Naive thymus-derived CD8-positive, alpha-beta T cell (primary cell): ENCODE data around the gene CAMK2B. TPM values are rescaled to one million over a fixed set of nuclear protein-coding genes. Genes with fewer than 3 reads are reported as not detected.

Source experiments
- ATAC-seq, 2 donors: fragments of 150-1000 bp; cut with Tn5 transposase in 1 of 2; sonication (Bioruptor Pico), chemical (Tn5 transposase) in 1 of 2; 1 replicate in 1 of 2; 2 replicates in 1 of 2; pipeline ENCODE4 v1.10.0; 2021; ENCODE audit warnings: mild to moderate bottlenecking in 2 of 2, moderate library complexity in 2 of 2
- POLR2A ChIA-PET: fragments of 350-600 bp; sonication (Branson Sonifier 250); formaldehyde crosslinking; loops from one replicate; lab custom pipeline; 2021; ENCODE audit warnings: antibody characterized with exemption; lab: Charles Lee
- DNase-seq, 10 donors: peaks; one replicate each; pipeline versions ENCODE4 v3.0.0 to v3.0.0-alpha.2; 2020 to 2022
- H3K27ac Mint-ChIP-seq, 10 donors: one replicate each; pipeline ENCODE4 v1.8.0; 2020 to 2022; ENCODE audit warnings: mild to moderate bottlenecking in 10 of 10, mixed read lengths in 10 of 10, moderate library complexity in 4 of 10, inconsistent platforms in 1 of 10
- H3K27me3 Mint-ChIP-seq, 5 donors: one replicate each; pipeline ENCODE4 v1.8.0; 2021 to 2022; ENCODE audit warnings: mixed read lengths in 5 of 5
- H3K36me3 Mint-ChIP-seq, 3 donors: one replicate each; pipeline ENCODE4 v1.8.0; 2020 to 2022; ENCODE audit warnings: mixed read lengths in 3 of 3, mild to moderate bottlenecking in 2 of 3, inconsistent platforms in 1 of 3
- H3K4me1 Mint-ChIP-seq, 4 donors: one replicate each; pipeline ENCODE4 v1.8.0; 2021 to 2022; ENCODE audit warnings: mixed read lengths in 4 of 4
- H3K4me3 Mint-ChIP-seq, 10 donors: one replicate each; pipeline ENCODE4 v1.8.0; 2020 to 2022; ENCODE audit warnings: mild to moderate bottlenecking in 10 of 10, mixed read lengths in 10 of 10, moderate library complexity in 6 of 10, inconsistent platforms in 1 of 10
- H3K9me3 Mint-ChIP-seq, 9 donors: one replicate each; pipeline ENCODE4 v1.8.0; 2020 to 2022; ENCODE audit warnings: mixed read lengths in 9 of 9, mild to moderate bottlenecking in 3 of 9, inconsistent platforms in 1 of 9, moderate library complexity in 1 of 9
- polyA plus RNA-seq, 3 donors: library from polyadenylated mRNA; unstranded; fragments of 300-500 nt; fragmentation: Illumina TruSeq; gene quantifications; one replicate each; pipeline ENCODE4 v1.2.3, GENCODE V29; 2021
- total RNA-seq, 8 experiments: library from RNA in 2 of 8; stranded (reverse) in 2 of 8; gene quantifications; one replicate each; pipeline ENCODE4 v1.2.3 and lab custom pipeline; 2021 to 2026

Gene CAMK2B
- total and polyA plus RNA-seq, 5 experiments from 2014 or later = not detected

DNA sequence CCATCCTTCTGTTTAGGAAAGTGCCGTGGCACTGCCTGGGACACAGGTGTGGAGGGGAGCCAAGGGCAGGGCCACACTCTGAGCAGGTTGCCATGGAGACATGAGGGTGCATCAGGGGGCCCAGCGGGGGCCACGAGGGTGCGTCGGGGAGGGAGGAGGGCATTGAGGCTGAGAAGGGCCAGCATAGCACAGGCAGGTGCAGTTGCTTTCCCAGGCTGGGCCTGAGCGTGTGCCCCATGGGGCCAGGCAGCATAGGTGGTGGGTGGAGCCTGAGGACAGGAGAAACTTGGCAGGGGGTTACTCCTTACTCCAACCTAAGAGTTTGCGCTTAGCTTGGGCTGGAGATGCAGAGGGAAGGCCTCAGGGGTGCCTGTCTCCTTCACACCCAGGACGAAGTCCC lies 109.4 kb downstream of the CAMK2B start:
- peak in 1 of 10 donors; percentile 50 for DNase-seq
- Mint-ChIP-seq H3K4me3 (no peak overlapping the region), H3K9me3 (no peaks in the 10 kb centered on the region), H3K27me3 (no peaks in the 10 kb centered on the region), H3K36me3 (peaks cover 0 to 28% (median 5%) of the 10 kb centered on the region in 3 donors), H3K4me1 (no peaks in the 10 kb centered on the region), H3K27ac (peak overlapping the region in 2 of 10 donors; percentile 11 to 63)
- POLR2A ChIA-PET = no interaction called here
- ATAC-seq = no peak

DNA sequence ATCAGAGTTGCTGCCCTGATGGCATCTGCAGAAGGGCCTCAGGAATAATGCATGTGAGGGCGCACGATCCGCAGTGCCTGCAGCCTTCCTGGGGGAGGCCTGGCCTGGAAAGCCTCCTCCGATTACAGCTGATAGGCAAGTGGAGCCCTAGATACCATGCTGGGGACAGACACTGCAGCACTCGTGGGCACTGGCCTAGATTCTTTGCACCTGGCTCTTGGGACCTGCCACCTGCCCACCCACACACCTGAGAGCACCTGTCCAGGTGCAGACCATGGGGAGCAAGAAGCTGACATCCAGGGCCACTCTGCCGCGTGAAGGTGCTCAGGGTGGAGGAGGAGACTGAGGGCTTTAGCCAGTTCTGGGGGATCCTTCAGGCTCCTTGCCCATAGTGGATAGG lies 109.9 kb downstream of the CAMK2B start:
- peak overlapping the region in 2 of 10 donors; percentile 11 to 63 for H3K27ac Mint-ChIP-seq
- H3K9me3 Mint-ChIP-seq = no peaks in the 10 kb centered on the region
- ATAC-seq (no peak), DNase-seq (peak in 1 of 10 donors; percentile 41)
- no peaks in the 10 kb centered on the region for H3K4me1 Mint-ChIP-seq
- H3K27me3 Mint-ChIP-seq = no peaks in the 10 kb centered on the region
- no peak overlapping the region for H3K4me3 Mint-ChIP-seq
- peaks cover 0 to 33% (median 7%) of the 10 kb centered on the region in 3 donors for H3K36me3 Mint-ChIP-seq
- POLR2A ChIA-PET = no interaction called here

DNA sequence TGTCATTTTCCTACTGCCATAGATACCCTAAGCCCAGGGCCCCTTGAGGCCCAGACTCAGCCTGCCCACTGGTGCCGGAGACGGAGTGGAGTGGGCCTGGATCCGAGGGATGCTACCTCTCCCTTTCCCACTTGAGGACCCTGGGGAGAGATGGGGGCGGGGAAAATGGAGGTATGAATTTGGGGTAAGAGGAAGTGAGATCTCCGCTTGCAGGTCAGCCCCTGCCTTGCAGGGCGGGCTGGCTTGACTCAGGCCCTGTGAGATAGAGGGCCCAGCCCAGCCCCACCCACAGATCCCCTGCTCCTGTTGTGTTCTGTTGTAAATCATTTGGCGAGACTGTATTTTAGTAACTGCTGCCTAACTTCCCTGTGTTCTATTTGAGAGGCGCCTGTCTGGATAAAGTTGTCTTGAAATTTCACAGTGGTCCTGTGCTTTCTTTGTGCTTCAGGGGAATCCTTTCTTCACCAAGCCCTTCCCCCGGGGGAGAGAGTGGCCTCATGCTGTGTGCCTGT lies 111.5 kb downstream of the CAMK2B start:
- Mint-ChIP-seq H3K27ac (peak overlapping the region in 6 of 10 donors; percentile 2 to 76 (median 37)), H3K4me1 (no peaks in the 10 kb centered on the region), H3K36me3 (peaks cover 0 to 47% (median 7%) of the 10 kb centered on the region in 3 donors), H3K9me3 (no peaks in the 10 kb centered on the region), H3K4me3 (no peak overlapping the region), H3K27me3 (no peaks in the 10 kb centered on the region)
- DNase-seq (peak in 1 of 10 donors; percentile 48), ATAC-seq (no peak)
- POLR2A ChIA-PET = no interaction called here

DNA sequence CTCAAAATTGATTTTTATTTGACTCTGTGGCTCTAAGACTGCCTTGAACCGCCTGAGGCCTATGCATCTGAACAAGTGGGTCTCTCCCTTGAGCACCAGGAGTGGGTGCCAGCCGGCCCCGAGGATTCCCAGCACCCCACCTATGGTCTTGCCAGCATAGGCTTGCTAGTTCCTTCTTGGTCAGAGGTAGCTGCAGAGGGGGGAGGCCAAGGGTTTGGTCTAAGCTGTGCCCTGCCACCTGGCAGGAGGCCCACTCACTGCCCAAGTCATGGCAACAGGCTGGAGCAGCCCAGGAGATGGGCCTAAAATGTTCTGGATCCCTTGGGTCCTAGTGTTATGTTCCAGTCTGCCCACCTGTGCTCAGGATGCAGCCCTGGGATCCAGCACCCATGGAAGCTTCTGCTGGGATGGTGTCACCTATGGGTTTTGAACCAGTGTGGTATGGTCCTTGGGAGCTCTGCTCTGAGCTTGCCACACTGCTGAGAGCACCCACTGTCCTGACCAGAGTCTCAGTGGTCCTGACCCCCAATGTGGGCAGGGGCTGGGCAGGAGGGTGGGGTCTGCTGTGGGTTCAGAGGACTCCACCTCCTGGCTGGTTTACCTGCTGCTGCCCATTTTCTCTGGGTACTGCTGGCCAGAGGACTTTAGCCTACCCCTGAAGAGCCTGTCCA lies 112.1 kb downstream of the CAMK2B start:
- H3K27ac Mint-ChIP-seq = peak overlapping the region in 3 of 10 donors; percentile 9 to 56 (median 15)
- H3K36me3 Mint-ChIP-seq = peaks cover 0 to 53% (median 10%) of the 10 kb centered on the region in 3 donors
- ATAC-seq = no peak
- DNase-seq = peak in 1 of 10 donors; percentile 30
- no peaks in the 10 kb centered on the region for H3K27me3 Mint-ChIP-seq
- H3K4me1 Mint-ChIP-seq = no peaks in the 10 kb centered on the region
- no peak overlapping the region for H3K4me3 Mint-ChIP-seq
- H3K9me3 Mint-ChIP-seq = no peaks in the 10 kb centered on the region
- POLR2A ChIA-PET = interaction anchor here (1.6 kb wide), 1 partner anchor 13 kb away, joined by 4 read pairs; the partner anchor contains the start of gene YKT6

DNA sequence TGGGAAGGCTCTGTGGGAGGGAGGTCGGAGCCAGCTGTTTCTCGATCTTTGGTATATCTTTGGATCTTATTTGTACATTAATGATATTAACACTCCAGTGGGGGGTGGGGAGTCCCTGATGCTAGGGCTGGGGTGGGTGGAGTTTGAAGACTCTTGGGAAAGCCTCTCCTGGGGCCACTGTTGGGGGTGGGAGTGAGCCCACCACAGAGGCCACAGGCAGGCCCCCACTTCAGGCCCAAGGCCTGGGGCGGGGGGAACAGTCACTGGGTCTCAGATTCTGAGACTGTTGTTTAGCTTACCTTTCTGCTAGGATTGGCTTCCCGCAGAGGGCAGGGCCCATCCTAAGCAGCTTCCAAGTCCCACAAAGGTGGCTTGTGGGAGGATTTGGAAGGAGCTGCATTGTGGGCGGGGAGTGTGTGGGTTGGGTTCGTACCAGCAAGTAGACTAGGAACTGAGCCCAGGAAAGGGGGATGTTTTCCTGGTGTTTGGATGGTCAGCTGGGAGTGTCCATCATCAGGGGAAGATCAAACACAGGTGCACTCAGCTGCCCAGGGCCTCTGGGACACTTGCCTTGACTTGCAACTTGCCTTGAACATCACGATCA lies 112.7 kb downstream of the CAMK2B start:
- ATAC-seq = no peak
- Mint-ChIP-seq H3K36me3 (peaks cover 0 to 59% (median 10%) of the 10 kb centered on the region in 3 donors), H3K4me1 (no peaks in the 10 kb centered on the region), H3K9me3 (no peaks in the 10 kb centered on the region), H3K27ac (peak overlapping the region in 1 of 10 donors; percentile 41), H3K4me3 (no peak overlapping the region), H3K27me3 (no peaks in the 10 kb centered on the region)
- peak in 1 of 10 donors; percentile 32 for DNase-seq
- POLR2A ChIA-PET = interaction anchor here (1.0 to 1.6 kb wide), 2 partner anchors 11 to 12 kb away, joined by 3 to 4 read pairs; partner anchors contain the start of gene YKT6

DNA sequence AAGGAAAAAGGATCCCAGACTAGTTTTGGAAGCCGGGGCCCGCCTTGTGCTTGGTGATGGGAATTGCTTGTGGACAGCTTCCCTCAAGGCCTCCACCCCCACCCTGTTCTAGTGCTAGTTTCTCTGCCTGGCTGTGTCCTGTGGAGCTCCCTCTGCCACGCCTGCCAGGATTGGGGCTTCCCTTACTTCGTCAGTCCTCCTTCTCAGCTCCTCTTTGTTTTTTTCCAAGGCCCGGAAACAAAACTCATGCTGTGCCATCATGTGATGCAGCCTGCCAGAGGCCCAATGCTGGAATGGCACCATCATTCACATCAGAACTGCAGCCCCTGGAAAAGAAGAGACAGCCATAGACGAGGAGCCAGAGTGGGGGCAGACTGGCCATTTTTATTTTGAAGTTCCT lies 113.4 kb downstream of the CAMK2B start:
- ATAC-seq = no peak
- DNase-seq = peak in 1 of 10 donors; percentile 48
- Mint-ChIP-seq H3K27me3 (no peaks in the 10 kb centered on the region), H3K36me3 (peaks cover 0 to 66% (median 10%) of the 10 kb centered on the region in 3 donors), H3K27ac (peak overlapping the region in 2 of 10 donors; percentile 41 to 73), H3K4me1 (no peaks in the 10 kb centered on the region), H3K4me3 (no peak overlapping the region), H3K9me3 (no peaks in the 10 kb centered on the region)
- POLR2A ChIA-PET = interaction anchor here (1.0 to 1.6 kb wide), 2 partner anchors 10 to 11 kb away, joined by 3 to 4 read pairs; partner anchors contain the start of gene YKT6

DNA sequence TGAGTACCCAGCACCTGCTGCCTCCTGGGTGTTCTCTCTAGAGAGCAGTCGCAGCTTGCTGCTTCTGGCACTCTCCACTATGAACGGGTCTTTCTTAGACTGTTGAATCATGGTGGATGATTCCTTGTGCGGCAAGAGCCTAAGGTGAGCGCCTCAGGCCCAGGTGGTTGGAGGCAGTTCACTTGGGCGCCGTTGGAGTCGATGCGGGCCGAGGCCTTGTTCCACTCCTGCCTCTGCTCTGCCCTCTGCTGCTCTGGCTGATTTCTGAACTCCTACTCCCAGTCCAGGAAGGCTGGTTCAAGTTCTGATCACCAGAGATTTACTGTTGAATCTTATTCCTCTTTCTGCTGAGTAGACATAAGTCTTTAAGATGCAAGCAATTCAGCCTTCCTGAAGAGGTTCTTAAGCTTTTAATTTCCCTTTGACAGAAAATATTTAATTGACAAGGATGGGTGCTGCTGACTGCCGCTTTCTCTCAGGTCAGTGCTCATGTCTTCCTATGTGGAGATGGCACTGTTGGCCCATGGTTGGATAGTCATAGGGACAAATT lies 114.2 kb downstream of the CAMK2B start:
- Mint-ChIP-seq H3K27ac (peak overlapping the region in 2 of 10 donors; percentile 4 to 40), H3K4me3 (no peak overlapping the region), H3K36me3 (peaks cover 0 to 74% (median 12%) of the 10 kb centered on the region in 3 donors), H3K4me1 (peaks cover 0 to 2% (median 0%) of the 10 kb centered on the region in 4 donors), H3K9me3 (no peaks in the 10 kb centered on the region), H3K27me3 (no peaks in the 10 kb centered on the region)
- DNase-seq (peak in 1 of 10 donors; percentile 7), ATAC-seq (no peak)
- POLR2A ChIA-PET = no interaction called here

DNA sequence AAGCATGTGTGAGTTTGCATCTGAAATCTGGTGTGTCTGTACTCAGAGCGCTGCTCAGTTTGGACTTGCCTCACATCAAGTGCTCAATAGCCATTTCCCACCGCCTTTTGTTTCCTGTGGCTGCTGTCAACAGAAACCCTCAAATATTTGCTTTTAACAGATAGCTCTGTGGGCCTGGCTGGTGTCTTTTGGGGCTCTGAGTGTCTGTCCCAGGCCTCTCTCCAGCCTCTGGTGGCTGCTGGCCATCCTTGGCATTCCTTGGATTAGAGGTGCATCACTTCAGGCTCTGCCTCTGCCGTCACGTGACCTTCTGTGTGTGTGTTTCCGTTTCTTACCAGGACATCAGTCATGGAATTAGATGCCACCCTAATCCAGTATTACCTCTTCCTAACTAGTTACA lies 115.3 kb downstream of the CAMK2B start:
- Mint-ChIP-seq H3K4me3 (no peak overlapping the region), H3K9me3 (no peaks in the 10 kb centered on the region), H3K27ac (no peak overlapping the region), H3K36me3 (peaks cover 0 to 84% (median 16%) of the 10 kb centered on the region in 3 donors), H3K4me1 (peaks cover 0 to 5% (median 0%) of the 10 kb centered on the region in 4 donors), H3K27me3 (no peaks in the 10 kb centered on the region)
- DNase-seq (peak in 1 of 10 donors; percentile 31), ATAC-seq (no peak)
- POLR2A ChIA-PET = no interaction called here

DNA sequence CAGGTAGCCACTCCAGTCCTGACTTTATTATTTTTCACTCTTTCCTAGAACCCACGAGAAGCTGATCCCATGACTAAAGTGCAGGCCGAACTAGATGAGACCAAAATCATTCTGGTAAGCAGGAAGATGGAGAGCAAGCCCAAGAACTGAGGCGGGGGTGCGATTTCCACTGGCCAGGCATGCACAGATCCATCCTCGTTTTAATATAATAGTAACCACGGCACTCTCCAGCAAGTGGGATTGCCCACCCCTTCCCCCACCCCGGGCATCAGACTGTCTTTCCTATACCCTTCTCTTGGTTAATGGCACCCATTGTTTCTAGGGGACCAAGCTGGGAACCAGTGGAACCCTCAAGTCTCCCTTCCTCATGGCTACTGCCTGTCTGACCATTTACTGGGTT lies 117.3 kb downstream of the CAMK2B start:
- DNase-seq (no peak), ATAC-seq (no peak)
- H3K36me3 Mint-ChIP-seq = peaks cover 0 to 86% (median 16%) of the 10 kb centered on the region in 3 donors
- POLR2A ChIA-PET = interaction anchor here (0.8 kb wide), 1 partner anchor 127 kb away, joined by 3 read pairs; no protein-coding TSS in a partner anchor
- H3K27me3 Mint-ChIP-seq = no peaks in the 10 kb centered on the region
- H3K4me3 Mint-ChIP-seq = no peak overlapping the region
- H3K27ac Mint-ChIP-seq = no peak overlapping the region
- no peaks in the 10 kb centered on the region for H3K9me3 Mint-ChIP-seq
- peaks cover 9 to 16% (median 14%) of the 10 kb centered on the region in 4 donors for H3K4me1 Mint-ChIP-seq

DNA sequence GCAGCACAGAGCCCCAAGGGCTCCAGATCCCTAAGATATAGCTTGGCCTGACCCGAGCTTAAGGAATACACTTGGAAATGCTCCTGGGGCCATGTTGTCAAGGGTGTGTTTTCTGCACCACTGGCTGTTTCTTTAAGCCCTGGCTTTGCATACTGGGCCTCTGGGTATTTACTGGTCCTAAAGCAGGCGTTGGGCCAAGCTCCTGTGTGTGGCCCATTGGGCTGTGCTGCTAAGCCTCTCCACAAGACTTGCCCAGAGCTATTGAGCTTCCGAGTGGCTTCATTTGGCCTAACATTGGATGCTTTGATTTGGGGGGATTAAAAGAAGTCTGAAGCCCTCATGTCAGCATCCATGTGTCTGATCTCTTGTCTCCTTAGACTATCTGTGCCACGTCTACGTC lies 119.4 kb downstream of the CAMK2B start:
- Mint-ChIP-seq H3K9me3 (no peaks in the 10 kb centered on the region), H3K27ac (peak overlapping the region in 1 of 10 donors; percentile 33), H3K27me3 (no peaks in the 10 kb centered on the region), H3K4me3 (no peak overlapping the region), H3K36me3 (peaks cover 0 to 68% (median 11%) of the 10 kb centered on the region in 3 donors), H3K4me1 (peaks cover 21 to 33% (median 27%) of the 10 kb centered on the region in 4 donors)
- POLR2A ChIA-PET = no interaction called here
- ATAC-seq (no peak), DNase-seq (peak in 1 of 10 donors; percentile 6)

DNA sequence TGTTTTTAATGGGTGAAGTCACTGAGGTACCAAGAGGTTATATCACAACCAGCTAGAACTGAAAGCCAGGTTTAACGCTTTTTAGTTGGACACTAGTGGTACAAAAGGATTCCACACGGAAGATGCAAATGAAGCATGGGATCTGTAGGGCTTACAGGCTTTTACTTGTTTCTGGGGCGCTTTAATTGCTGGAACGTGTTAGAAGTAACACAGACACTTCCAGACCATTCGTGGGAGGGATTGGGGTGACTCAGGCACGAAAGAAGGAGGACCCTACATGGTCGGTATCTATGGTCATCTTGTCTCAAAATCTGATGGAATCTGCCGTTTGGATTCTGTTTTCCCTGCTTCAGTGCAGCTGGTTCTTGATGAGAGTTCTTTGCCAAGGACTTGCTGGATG lies 123.6 kb downstream of the CAMK2B start:
- Mint-ChIP-seq H3K27me3 (peaks cover 0 to 5% (median 0%) of the 10 kb centered on the region in 5 donors), H3K9me3 (no peaks in the 10 kb centered on the region), H3K4me1 (peaks cover 24 to 33% (median 28%) of the 10 kb centered on the region in 4 donors), H3K27ac (peak overlapping the region; percentile 23 to 91 (median 49)), H3K4me3 (peak overlapping the region; percentile 78 to 92 (median 84)), H3K36me3 (peaks cover 0 to 28% (median 6%) of the 10 kb centered on the region in 3 donors)
- POLR2A ChIA-PET = interaction anchor here (0.7 to 1.8 kb wide), 6 partner anchors 11 to 380 kb away, joined by 3 to 11 read pairs (median 4); partner anchors contain the start of genes DBNL and TMED4
- no peak for DNase-seq
- ATAC-seq = no peak
